Keratinocyte (primary cell): ENCODE results near the gene ADGRB3.

ENCODE experiments used
- CTCF ChIP-seq, 3 experiments: IDR thresholded peaks in 1 of 3; conservative IDR thresholded peaks in 1 of 3; optimal IDR thresholded peaks in 1 of 3; 2 replicates in 2 of 3; 3 replicates in 1 of 3; pipeline versions ENCODE3 to v1.5.1; 2011; ENCODE audit warnings: low read length in 3 of 3, mild to moderate bottlenecking in 3 of 3, moderate library complexity in 2 of 3, control low read depth in 1 of 3, inconsistent platforms in 1 of 3; ENCODE audit not compliant: insufficient read depth in 2 of 3; ENCODE audit errors: extremely low read depth in 1 of 3
- EZH2 ChIP-seq: IDR thresholded peaks from one replicate; pipeline ENCODE4 v1.6.1; 2012; ENCODE audit warnings: inconsistent platforms, mild to moderate bottlenecking, low read length, moderate library complexity

GRCh38 chr6:68691120-68691519 is 56.0 kb downstream of the ADGRB3 start:
- TF ChIP-seq CTCF (optimal IDR thresholded peaks at IDR 0.05 in 1 of 3, IDR thresholded peaks at IDR 0.05 in 1 of 3, conservative IDR thresholded peaks at IDR 0.05 in 1 of 3; ENCODE audit: extremely low read depth in 1 of 3, insufficient read depth in 2 of 3, low read length in 3 of 3), result no peak
- no peak for TF ChIP-seq EZH2
